OCI-LY7 (cell line): ENCODE data around the gene OPRL1. TPM values are rescaled to one million over a fixed set of nuclear protein-coding genes. Genes with fewer than 3 reads are reported as not detected.

Source experiments
- BruUV-seq: library from RNA; stranded (reverse); fragments of 400-500 nt; replicated peaks from 2 replicates; lab custom pipeline; 2021; lab: Mats Ljungman, UMichigan
- CTCF ChIA-PET: fragments of 300-600 bp; sonication (Branson Sonifier 250); formaldehyde crosslinking; loops from one replicate; lab custom pipeline; 2022; ENCODE audit warnings: antibody characterized with exemption; ENCODE audit not compliant: unreplicated experiment; lab: Charles Lee
- POLR2A ChIA-PET: fragments of 300-600 bp; sonication (Branson Sonifier 250); formaldehyde crosslinking; loops from one replicate; lab custom pipeline; 2022; ENCODE audit warnings: antibody characterized with exemption; lab: Charles Lee
- DNase-seq: peaks from one replicate; pipeline ENCODE4 v3.0.0-alpha.2; 2015; ENCODE audit warnings: low spot score
- H2AFZ ChIP-seq: fragments of 200-600 bp; sonication (generic), shearing (Covaris generic); 2 replicates; pipeline ENCODE4 v1.6.1; 2014; ENCODE audit warnings: mild to moderate bottlenecking, antibody characterized with exemption, low read length, moderate library complexity
- H3K27ac ChIP-seq: fragments of 200-600 bp; sonication (generic); 2 replicates; pipeline ENCODE4 v1.5.1; 2014; ENCODE audit warnings: mixed run types, low read depth, mild to moderate bottlenecking, moderate library complexity, low read length, inconsistent platforms; ENCODE audit not compliant: poor library complexity, severe bottlenecking
- H3K36me3 ChIP-seq: fragments of 200-600 bp; sonication (generic); 2 replicates; pipeline ENCODE4 v1.6.1; 2014; ENCODE audit warnings: mild to moderate bottlenecking, antibody characterized with exemption, low read length, moderate library complexity, mixed read lengths; ENCODE audit not compliant: insufficient read depth
- H3K4me1 ChIP-seq: fragments of 200-600 bp; sonication (generic); 2 replicates; pipeline ENCODE4 v1.5.1; 2014; ENCODE audit warnings: mild to moderate bottlenecking, low read length; ENCODE audit not compliant: insufficient read depth, poor library complexity, severe bottlenecking
- H3K4me2 ChIP-seq: fragments of 200-600 bp; sonication (generic); 2 replicates; pipeline ENCODE4 v1.6.1; 2014; ENCODE audit warnings: mild to moderate bottlenecking, low read length
- H3K4me3 ChIP-seq: fragments of 200-600 bp; sonication (generic); 2 replicates; pipeline ENCODE4 v1.5.1; 2014; ENCODE audit warnings: mild to moderate bottlenecking, low read depth, low read length; ENCODE audit not compliant: poor library complexity, severe bottlenecking
- H3K79me2 ChIP-seq: fragments of 200-600 bp; sonication (generic); 2 replicates; pipeline ENCODE4 v1.6.1; 2016; ENCODE audit warnings: low read depth, mild to moderate bottlenecking, low read length, moderate library complexity, mixed read lengths; ENCODE audit not compliant: insufficient read depth
- H3K9me2 ChIP-seq: fragments of 200-600 bp; sonication (generic); 2 replicates; pipeline ENCODE4 v1.6.1; 2016; ENCODE audit warnings: mild to moderate bottlenecking, low read length, mixed read lengths; ENCODE audit not compliant: insufficient read depth
- H3K9me3 ChIP-seq: fragments of 200-600 bp; sonication (generic); 2 replicates; pipeline ENCODE4 v1.6.1; 2014; ENCODE audit warnings: mild to moderate bottlenecking, mixed run types, low read length, mixed read lengths
- H4K20me1 ChIP-seq: fragments of 200-600 bp; sonication (generic); 2 replicates; pipeline ENCODE4 v1.6.1; 2014; ENCODE audit warnings: mild to moderate bottlenecking, antibody characterized with exemption, low read length, moderate library complexity, mixed read lengths; ENCODE audit not compliant: insufficient read depth
- CTCF ChIP-seq: fragments of 200-600 bp; sonication (generic); conservative IDR thresholded peaks from 2 replicates; pipeline ENCODE4 v1.5.1; 2014; ENCODE audit warnings: mild to moderate bottlenecking, antibody characterized with exemption, low read length, moderate library complexity, mixed read lengths
- EZH2phosphoT487 ChIP-seq: fragments of 200-600 bp; sonication (generic); IDR thresholded peaks from 2 replicates; pipeline ENCODE4 v1.6.1; 2018; ENCODE audit warnings: low read depth, borderline replicate concordance, mild to moderate bottlenecking, mixed run types, antibody characterized with exemption, low read length, moderate library complexity, mixed read lengths
- intact Hi-C: fragments of 100-400 bp; cut with micrococcal nuclease; formaldehyde crosslinking; loops from one replicate; pipeline ENCODE4 v1.10.0; 2022; ENCODE audit not compliant: unreplicated experiment
- total RNA-seq, 2 experiments: library from RNA; depleted of rRNA in 1 of 2; stranded (reverse); fragments of >200 nt in 1 of 2; shearing (Covaris generic) in 1 of 2; gene quantifications; 2 replicates each; pipeline ENCODE4 v1.2.3, GENCODE V29; 2014 to 2022

The OPRL1 gene
- total RNA-seq, 2 experiments from 2014 or later, result 6.4 to 7.6 TPM

DNA sequence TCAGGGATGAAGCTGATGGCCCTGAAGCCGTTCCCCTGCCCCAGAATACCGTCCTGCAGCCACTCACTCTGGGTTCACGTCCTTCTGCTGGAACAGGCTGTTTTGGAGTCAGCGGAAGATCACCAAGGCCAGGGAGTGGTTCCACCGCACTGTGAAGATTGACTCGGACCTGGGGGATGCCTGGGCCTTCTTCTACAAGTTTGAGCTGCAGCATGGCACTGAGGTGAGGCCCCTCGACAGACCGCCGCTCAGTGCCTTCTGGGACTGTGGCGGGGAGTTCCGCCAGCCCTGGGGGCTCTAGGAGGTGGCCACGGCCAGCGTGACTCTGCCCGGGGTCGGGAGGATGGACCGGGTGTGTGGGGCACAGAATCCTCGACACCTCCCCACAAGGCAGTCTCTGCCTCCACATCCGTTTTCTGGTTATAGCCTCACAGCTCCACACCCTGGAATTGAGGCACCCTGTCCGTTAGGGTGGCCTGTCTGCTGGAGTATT, 48.0 kb upstream of the OPRL1 start:
- BruUV-seq, result no TSS peak
- Histone ChIP-seq H3K36me3 (peaks cover 68% of the 10 kb centered on the region), H3K9me2 (no peaks in the 10 kb centered on the region), H3K79me2 (no peaks in the 10 kb centered on the region), H3K4me1 (peaks cover 5% of the 10 kb centered on the region), H3K9me3 (no peaks in the 10 kb centered on the region), H3K27ac (no peak overlapping the region), H3K4me2 (no peak overlapping the region), H4K20me1 (no peaks in the 10 kb centered on the region), H2AFZ (no peak overlapping the region), H3K4me3 (no peak overlapping the region)
- TF ChIP-seq EZH2phosphoT487 (no peak), CTCF (no peak)
- POLR2A ChIA-PET, result no interaction called here
- no peak for DNase-seq
- CTCF ChIA-PET, result no interaction called here
- intact Hi-C loops, result no loop called here

- no TSS peak for BruUV-seq
- peaks cover 57% of the 10 kb centered on the region for H3K36me3 ChIP-seq
- CTCF ChIA-PET, result no interaction called here
- DNase-seq, result no peak
- H3K79me2 ChIP-seq, result no peaks in the 10 kb centered on the region
- TF ChIP-seq EZH2phosphoT487 (no peak), CTCF (no peak)
- H3K27ac ChIP-seq, result no peak overlapping the region
- POLR2A ChIA-PET, result interaction anchor here (0.6 kb wide), 1 partner anchor 1757 kb away, joined by 3 read pairs; no protein-coding TSS in a partner anchor
- no peak overlapping the region for H2AFZ ChIP-seq
- no peaks in the 10 kb centered on the region for H4K20me1 ChIP-seq
- no peak overlapping the region for H3K4me2 ChIP-seq
- no peaks in the 10 kb centered on the region for H3K9me2 ChIP-seq
- intact Hi-C loops, result no loop called here
- no peaks in the 10 kb centered on the region for H3K9me3 ChIP-seq
- H3K4me3 ChIP-seq, result no peak overlapping the region
- H3K4me1 ChIP-seq, result peaks cover 16% of the 10 kb centered on the region
Measured at GRCh38 chr20:64032706-64033624, 46.9 kb upstream of the OPRL1 start.
